K562 (cell line): ENCODE measurements around the gene PCDH1. TPM values are rescaled to one million over a fixed set of nuclear protein-coding genes. Genes with fewer than 3 reads are reported as not detected.
A peak's percentile ranks its signal among the peaks of the same experiment; 100 is the strongest.

ENCODE experiments used
- ATAC-seq: fragments of 200-7000 bp; cut with Tn5 transposase; 3 replicates; pipeline ENCODE4 v1.9.1; 2020; ENCODE audit warnings: moderate library complexity
- BruUV-seq: library from RNA; stranded (reverse); fragments of 400-500 nt; replicated peaks from 2 replicates; lab custom pipeline; 2021; lab: Mats Ljungman, UMichigan
- CTCF ChIA-PET: fragments of 300-600 bp; formaldehyde crosslinking; extraction: SDS; loops from one replicate; lab custom pipeline; 2021; ENCODE audit warnings: low intra/inter-chr PET ratio; lab: Yijun Ruan, JAX
- POLR2A ChIA-PET: fragments of 300-600, 350-650 bp; sonication (Branson Sonifier 250); formaldehyde crosslinking; extraction: SDS; loops from one replicate; lab custom pipeline; 2021; ENCODE audit warnings: antibody characterized with exemption, inconsistent platforms; lab: Yijun Ruan, JAX
- DNase-seq, 4 experiments: peaks; one replicate each; pipeline versions ENCODE4 v3.0.0 to v3.0.0-alpha.2; 2011 to 2018; ENCODE audit warnings: low spot score in 3 of 4, mixed read lengths in 3 of 4; ENCODE audit errors: extremely low read depth in 1 of 4
- FAIRE-seq: peaks from 2 replicates; lab custom pipeline; 2011; peaks lifted over from hg19 to GRCh38; lab: Jason Lieb, UNC
- H2AFZ ChIP-seq: 2 replicates; pipeline ENCODE4 v1.6.0; 2011; ENCODE audit warnings: low read depth, low read length, control low read depth, inconsistent platforms
- H3K27ac ChIP-seq: fragments of 200-600 bp; 3 replicates; pipeline ENCODE4 v1.8.0; 2011; ENCODE audit warnings: low read depth, mild to moderate bottlenecking, control low read depth, inconsistent platforms, low read length, moderate library complexity, mixed read lengths; ENCODE audit errors: extremely low read depth
- H3K27me3 ChIP-seq, 2 experiments: fragments of 300-600 bp in 1 of 2; 2 replicates in 1 of 2; 3 replicates in 1 of 2; pipeline versions ENCODE4 v1.6.0 to v1.8.0; 2011; ENCODE audit warnings: inconsistent platforms in 2 of 2, low read length in 2 of 2, mild to moderate bottlenecking in 1 of 2, mixed read lengths in 1 of 2, moderate library complexity in 1 of 2; ENCODE audit not compliant: control insufficient read depth in 2 of 2, insufficient read depth in 2 of 2
- H3K36me3 ChIP-seq: fragments of 300-600 bp; 3 replicates; pipeline ENCODE4 v1.8.0; 2011; ENCODE audit warnings: mild to moderate bottlenecking, low read length, inconsistent platforms; ENCODE audit not compliant: control insufficient read depth, insufficient read depth
- H3K4me1 ChIP-seq, 2 experiments: fragments of 200-600 bp in 1 of 2; replicated peaks in 1 of 2; 2 replicates in 1 of 2; 3 replicates in 1 of 2; pipeline versions ENCODE4 v1.5.1 to v1.8.0; 2011; ENCODE audit warnings: inconsistent platforms in 2 of 2, low read length in 2 of 2, mild to moderate bottlenecking in 1 of 2, mixed read lengths in 1 of 2, moderate library complexity in 1 of 2; ENCODE audit not compliant: control insufficient read depth in 2 of 2, insufficient read depth in 2 of 2
- H3K4me2 ChIP-seq: 2 replicates; pipeline ENCODE4 v1.6.1; 2011; ENCODE audit warnings: low read length, control low read depth, inconsistent platforms, mixed read lengths; ENCODE audit not compliant: insufficient read depth
- H3K4me3 ChIP-seq: fragments of 200-600 bp; sonication (generic), shearing (Covaris generic); 2 replicates; pipeline ENCODE4 v1.5.1; 2016; ENCODE audit warnings: control low read depth, inconsistent platforms
- H3K79me2 ChIP-seq: fragments of 200-600 bp; 3 replicates; pipeline ENCODE4 v1.8.0; 2011; ENCODE audit warnings: low read length, inconsistent platforms; ENCODE audit not compliant: control insufficient read depth, insufficient read depth
- H3K9ac ChIP-seq, 2 experiments: 2 replicates each; pipeline versions ENCODE4 v1.6.0 to v1.6.1; 2011; ENCODE audit warnings: low read depth in 2 of 2, low read length in 2 of 2, control low read depth in 1 of 2, inconsistent platforms in 1 of 2, mild to moderate bottlenecking in 1 of 2, mixed read lengths in 1 of 2; ENCODE audit not compliant: insufficient read depth in 1 of 2
- H3K9me1 ChIP-seq: one replicate; pipeline ENCODE4 v1.6.0; 2011; ENCODE audit warnings: inconsistent platforms, mild to moderate bottlenecking, low read length, moderate library complexity; ENCODE audit not compliant: control insufficient read depth, insufficient read depth
- H3K9me3 ChIP-seq: replicated peaks from 2 replicates; pipeline ENCODE4 v1.5.1; 2011; ENCODE audit warnings: low read depth, low read length, inconsistent platforms; ENCODE audit not compliant: control insufficient read depth, insufficient read depth
- H4K20me1 ChIP-seq: replicated peaks from 2 replicates; pipeline ENCODE4 v1.6.1; 2011; ENCODE audit warnings: low read length, inconsistent platforms, mixed read lengths; ENCODE audit not compliant: control insufficient read depth, insufficient read depth
- ATF7 ChIP-seq: fragments of 450-650 bp; IDR thresholded peaks from 2 replicates; pipeline ENCODE4 v1.7.1; 2014; ENCODE audit warnings: mild to moderate bottlenecking, moderate library complexity
- CSDE1 ChIP-seq, 2 experiments: fragments of 450-650 bp; IDR thresholded peaks; 2 replicates each; pipeline ENCODE4 v1.6.1; 2016; ENCODE audit warnings: mild to moderate bottlenecking in 1 of 2
- GATAD2B ChIP-seq: fragments of 450-650 bp; IDR thresholded peaks from 2 replicates; pipeline ENCODE4 v1.6.1; 2017; ENCODE audit warnings: mild to moderate bottlenecking, borderline replicate concordance
- KDM5B ChIP-seq: fragments of 200-600 bp; sonication (generic); IDR thresholded peaks from 2 replicates; pipeline ENCODE4 v1.6.1; 2012; ENCODE audit warnings: low read depth, mild to moderate bottlenecking, moderate library complexity, low read length, control low read depth, inconsistent platforms; ENCODE audit not compliant: insufficient replicate concordance
- MTA2 ChIP-seq: fragments of 450-650 bp; IDR thresholded peaks from 2 replicates; pipeline ENCODE4 v1.6.1; 2016; ENCODE audit warnings: low read depth
- PRPF4 ChIP-seq: fragments of 200-400 bp; formaldehyde crosslinking; IDR thresholded peaks from one replicate; pipeline ENCODE4 v1.6.1; 2017; ENCODE audit warnings: low read length, low read depth, mild to moderate bottlenecking; ENCODE audit not compliant: insufficient read depth, poor library complexity, severe bottlenecking
- RAD21 ChIP-seq, 2 experiments: fragments of 250-450 bp in 1 of 2; fragments of 450-650 bp in 1 of 2; sonication (Bioruptor Pico) in 1 of 2; formaldehyde crosslinking in 1 of 2; IDR thresholded peaks in 1 of 2; conservative IDR thresholded peaks in 1 of 2; 2 replicates each; pipeline versions ENCODE4 v1.4.0 to v1.8.0; 2020 to 2022; ENCODE audit warnings: mild to moderate bottlenecking in 2 of 2, moderate library complexity in 1 of 2
- TCF7L2 ChIP-seq: fragments of 150-350 bp; IDR thresholded peaks from 2 replicates; pipeline ENCODE4 v1.6.1; 2016; ENCODE audit warnings: low read depth, mild to moderate bottlenecking, low read length, moderate library complexity
- TFAM ChIP-seq: fragments of 250-450 bp; sonication (Bioruptor Pico); conservative IDR thresholded peaks from 2 replicates; pipeline ENCODE4 v1.5.0; 2021; ENCODE audit warnings: mild to moderate bottlenecking, moderate library complexity
- TSC22D4 ChIP-seq: fragments of 450-650 bp; IDR thresholded peaks from 2 replicates; pipeline ENCODE4 v1.6.1; 2016; ENCODE audit warnings: missing genetic modification characterization, missing biosample characterization, control low read depth
- XRCC4 ChIP-seq: IDR thresholded peaks from one replicate; pipeline ENCODE4 v1.6.1; 2011; ENCODE audit not compliant: insufficient read depth, insufficient read length; ENCODE audit errors: extremely low read depth
- ZNF124 ChIP-seq: sonication (generic); formaldehyde crosslinking; IDR thresholded peaks from 2 replicates; pipeline ENCODE4 v1.8.1; 2022; ENCODE audit warnings: missing genetic modification reagents
- ZNF282 ChIP-seq: sonication (generic); formaldehyde crosslinking; IDR thresholded peaks from 2 replicates; pipeline ENCODE4 v1.8.1; 2023; ENCODE audit warnings: missing genetic modification reagents
- WGBS: fragments of 100-300 bp; shearing (Covaris generic); methylation state at CpG from one replicate; pipeline ENCODE4 v1.1.6; 2016; ENCODE audit warnings: low coverage, mixed read lengths; ENCODE audit not compliant: insufficient coverage; ENCODE audit errors: missing lambda C conversion rate; 5-methylcytosine and 5-hydroxymethylcytosine counted together
- in situ Hi-C: fragments of 300-500 bp; cut with MboI; formaldehyde crosslinking; loops from 4 replicates; pipeline ENCODE4 v1.15.0; 2018; ENCODE audit warnings: inconsistent platforms, mixed read lengths
- intact Hi-C: fragments of 100-400 bp; cut with micrococcal nuclease; formaldehyde crosslinking; loops from 2 replicates; pipeline ENCODE4 v1.14.2; 2022
- polyA plus RNA-seq, 8 experiments: library from polyadenylated mRNA; depleted of rRNA in 4 of 8; stranded (reverse) in 5 of 8; unstranded in 3 of 8; fragments of >200 nt; fragmentation: Nextera tagmentation in 2 of 8; fragmentation: Illumina TruSeq in 1 of 8; extraction: Ambion mirVana in 2 of 8; extraction: Trizol in 1 of 8; gene quantifications; 2 replicates each; pipeline versions ENCODE4 v1.2.1 to v1.2.3, GENCODE V29; 2011 to 2014; ENCODE audit warnings: inconsistent platforms in 1 of 8, missing spikeins in 1 of 8
- total RNA-seq, 7 experiments: library from RNA; depleted of rRNA in 6 of 7; stranded (reverse); fragments of >200 nt in 6 of 7; fragmentation: Illumina TruSeq in 2 of 7; extraction: Trizol in 2 of 7; gene quantifications; 2 replicates each; pipeline versions ENCODE4 v1.2.1 to v1.2.3, GENCODE V29; 2011 to 2021; ENCODE audit warnings: low replicate concordance in 1 of 7
- TF ChIP-seq, protein P1 (sequence below): fragments of 150-350 bp; conservative IDR thresholded peaks from 2 replicates; pipeline ENCODE4 v1.6.1; 2014; ENCODE audit warnings: low read length
- TF ChIP-seq, protein P2 (sequence below): fragments of 250-450 bp; sonication (Bioruptor Pico); IDR thresholded peaks from 2 replicates; pipeline ENCODE4 v1.5.0; 2020; ENCODE audit warnings: mild to moderate bottlenecking

The PCDH1 gene
- total and polyA plus RNA-seq, 9 of the 15 experiments (the other 6 are each of a cell fraction or from before 2014, with no cell fraction given) = 0.11 to 3.6 (median 1.9) TPM; not detected in 1

- TF ChIP-seq TCF7L2 = no peak
- TF ChIP-seq KDM5B = no peak
Measured at GRCh38 chr5:141926434-141926833, 48.2 kb upstream of the PCDH1 start (continued).

GRCh38 chr5:141923448-141924313 is 45.5 kb upstream of the PCDH1 start, which contains the start of gene DELE1:
DELE1 (plus strand) TSS chr5:141923871; CDS start chr5:141923942, 71 bp downstream.
- BruUV-seq = TSS peak; percentile 94
- Histone ChIP-seq H3K4me1 (peaks cover 20 to 26% of the 10 kb centered on the region in 2 experiments; a peak in 4 of 5 replicates), H3K27me3 (no peaks in the 10 kb centered on the region), H3K9ac (peak within 1 kb of the TSS; percentile 83 to 99), H3K79me2 (peaks cover 21% of the 10 kb centered on the region), H3K9me3 (no peaks in the 10 kb centered on the region), H3K4me2 (peak within 1 kb of the TSS; percentile 90), H3K36me3 (peaks cover 35% of the 10 kb centered on the region), H3K4me3 (peak within 1 kb of the TSS; percentile 76), H4K20me1 (no peaks in the 10 kb centered on the region), H3K9me1 (peaks cover 4% of the 10 kb centered on the region), H2AFZ (peak within 1 kb of the TSS; percentile 98), H3K27ac (peak within 1 kb of the TSS; percentile 91)
- DNase-seq = peak; percentile 94 to 96 (median 94)
- POLR2A ChIA-PET = interaction anchor here (0.6 to 2.2 kb wide), 16 partner anchors 9 to 290 kb away, joined by 3 to 10 read pairs (median 4); partner anchors contain the start of gene RNF14
- FAIRE-seq = peak; percentile 98
- peak; percentile 98 for ATAC-seq
- intact Hi-C loops (loop anchor here (2.0 kb wide), 1 partner anchor 75 kb away; no protein-coding TSS in a partner anchor), in situ Hi-C loops (no loop called here)
- CTCF ChIA-PET = interaction anchor here (0.6 kb wide), 1 partner anchor 256 kb away, joined by 3 read pairs; no protein-coding TSS in a partner anchor
- under 1% methylated on average over 53 of the region's 53 CpGs for WGBS
- TF ChIP-seq, protein P1, sequence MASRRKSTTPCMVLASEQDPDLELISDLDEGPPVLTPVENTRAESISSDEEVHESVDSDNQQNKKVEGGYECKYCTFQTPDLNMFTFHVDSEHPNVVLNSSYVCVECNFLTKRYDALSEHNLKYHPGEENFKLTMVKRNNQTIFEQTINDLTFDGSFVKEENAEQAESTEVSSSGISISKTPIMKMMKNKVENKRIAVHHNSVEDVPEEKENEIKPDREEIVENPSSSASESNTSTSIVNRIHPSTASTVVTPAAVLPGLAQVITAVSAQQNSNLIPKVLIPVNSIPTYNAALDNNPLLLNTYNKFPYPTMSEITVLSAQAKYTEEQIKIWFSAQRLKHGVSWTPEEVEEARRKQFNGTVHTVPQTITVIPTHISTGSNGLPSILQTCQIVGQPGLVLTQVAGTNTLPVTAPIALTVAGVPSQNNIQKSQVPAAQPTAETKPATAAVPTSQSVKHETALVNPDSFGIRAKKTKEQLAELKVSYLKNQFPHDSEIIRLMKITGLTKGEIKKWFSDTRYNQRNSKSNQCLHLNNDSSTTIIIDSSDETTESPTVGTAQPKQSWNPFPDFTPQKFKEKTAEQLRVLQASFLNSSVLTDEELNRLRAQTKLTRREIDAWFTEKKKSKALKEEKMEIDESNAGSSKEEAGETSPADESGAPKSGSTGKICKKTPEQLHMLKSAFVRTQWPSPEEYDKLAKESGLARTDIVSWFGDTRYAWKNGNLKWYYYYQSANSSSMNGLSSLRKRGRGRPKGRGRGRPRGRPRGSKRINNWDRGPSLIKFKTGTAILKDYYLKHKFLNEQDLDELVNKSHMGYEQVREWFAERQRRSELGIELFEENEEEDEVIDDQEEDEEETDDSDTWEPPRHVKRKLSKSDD = no peak
- TF ChIP-seq, protein P2, sequence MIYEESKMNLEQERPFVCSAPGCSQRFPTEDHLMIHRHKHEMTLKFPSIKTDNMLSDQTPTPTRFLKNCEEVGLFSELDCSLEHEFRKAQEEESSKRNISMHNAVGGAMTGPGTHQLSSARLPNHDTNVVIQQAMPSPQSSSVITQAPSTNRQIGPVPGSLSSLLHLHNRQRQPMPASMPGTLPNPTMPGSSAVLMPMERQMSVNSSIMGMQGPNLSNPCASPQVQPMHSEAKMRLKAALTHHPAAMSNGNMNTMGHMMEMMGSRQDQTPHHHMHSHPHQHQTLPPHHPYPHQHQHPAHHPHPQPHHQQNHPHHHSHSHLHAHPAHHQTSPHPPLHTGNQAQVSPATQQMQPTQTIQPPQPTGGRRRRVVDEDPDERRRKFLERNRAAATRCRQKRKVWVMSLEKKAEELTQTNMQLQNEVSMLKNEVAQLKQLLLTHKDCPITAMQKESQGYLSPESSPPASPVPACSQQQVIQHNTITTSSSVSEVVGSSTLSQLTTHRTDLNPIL = no peak
- TF ChIP-seq CSDE1 (IDR thresholded peaks at IDR 0.05) = no peak
- peak; percentile 6; the same call in 1 of the 2 replicates for TF ChIP-seq MTA2
- no peak for TF ChIP-seq ZNF124 (CRISPR knock-in tag)
- TF ChIP-seq PRPF4 = no peak
- TF ChIP-seq ATF7 = peak; percentile 77; the same call in 1 of the 2 replicates
- TF ChIP-seq TSC22D4 (tag) = no peak
- no peak for TF ChIP-seq RAD21 (CRISPR knock-in tag; conservative IDR thresholded peaks at IDR 0.05 in 1 of 2, IDR thresholded peaks at IDR 0.05 in 1 of 2)
- no peak for TF ChIP-seq TFAM (CRISPR knock-in tag)
- no peak for TF ChIP-seq GATAD2B
- TF ChIP-seq ZNF282 (CRISPR knock-in tag) = no peak
- no peak for TF ChIP-seq XRCC4
